ENCODE measurements around the gene ELK4. TPM values are rescaled to one million over a fixed set of nuclear protein-coding genes. Genes with fewer than 3 reads are reported as not detected.

Gene ELK4
- total and polyA plus RNA-seq, 8 donors, result 23.6 to 69.9 (median 26.9) TPM

GRCh38 chr1:205661429-205662134 is 29.8 kb upstream of the ELK4 start:
- intact Hi-C loops (cut with DNase I), result loop anchor here in 1 of 2 donors (10.0 kb wide), 1 partner anchor 53 kb away; no protein-coding TSS in a partner anchor
- no peak for DNase-seq
- H3K9me3 ChIP-seq, result no peaks in the 10 kb centered on the region
- no peak for TF ChIP-seq CTCF (IDR thresholded peaks at IDR 0.05)
- H3K36me3 ChIP-seq, result no peaks in the 10 kb centered on the region
- H3K27ac ChIP-seq, result no peak overlapping the region
- no peak overlapping the region for H3K4me3 ChIP-seq
- peaks cover 3 to 14% of the 10 kb centered on the region in 2 donors for H3K4me1 ChIP-seq
- ATAC-seq, result no peak
- no peaks in the 10 kb centered on the region for H3K27me3 ChIP-seq

GRCh38 chr1:205660361-205660760 is 28.6 kb upstream of the ELK4 start:
- ATAC-seq, result no peak
- intact Hi-C loops (cut with DNase I), result loop anchor here in 1 of 2 donors (10.0 kb wide), 1 partner anchor 54 kb away; no protein-coding TSS in a partner anchor
- TF ChIP-seq CTCF (IDR thresholded peaks at IDR 0.05), result no peak

GRCh38 chr1:205658943-205659581 is 27.3 kb upstream of the ELK4 start:
- DNase-seq (peak; percentile 72 to 89 (median 83)), ATAC-seq (peak; percentile 92)
- no peaks in the 10 kb centered on the region for H3K9me3 ChIP-seq
- TF ChIP-seq CTCF (IDR thresholded peaks at IDR 0.05), result peak; percentile 87
- peaks cover 3 to 4% of the 10 kb centered on the region in 2 donors for H3K4me1 ChIP-seq
- intact Hi-C loops (cut with DNase I), result no loop called here
- no peak overlapping the region for H3K27ac ChIP-seq
- H3K27me3 ChIP-seq, result no peaks in the 10 kb centered on the region
- peaks cover 0 to 3% of the 10 kb centered on the region in 2 donors for H3K36me3 ChIP-seq
- H3K4me3 ChIP-seq, result no peak overlapping the region

More at GRCh38 chr1:205660361-205660760, 28.6 kb upstream of the ELK4 start:
- Histone ChIP-seq H3K4me1 (peaks cover 3 to 8% of the 10 kb centered on the region in 2 donors), H3K36me3 (no peaks in the 10 kb centered on the region), H3K27ac (no peak overlapping the region), H3K27me3 (no peaks in the 10 kb centered on the region), H3K4me3 (no peak overlapping the region), H3K9me3 (no peaks in the 10 kb centered on the region)
- DNase-seq, result no peak

GRCh38 chr1:205656236-205656635 is 24.4 kb upstream of the ELK4 start:
- no peak for DNase-seq
- no peak overlapping the region for H3K27ac ChIP-seq
- H3K9me3 ChIP-seq, result no peaks in the 10 kb centered on the region
- no peak for ATAC-seq
- H3K27me3 ChIP-seq, result no peaks in the 10 kb centered on the region
- intact Hi-C loops (cut with DNase I), result loop anchor here in 1 of 2 donors (2.0 kb wide), 1 partner anchor 63 kb away; no protein-coding TSS in a partner anchor
- H3K4me1 ChIP-seq, result peaks cover 3 to 4% of the 10 kb centered on the region in 2 donors
- no peak for TF ChIP-seq CTCF (IDR thresholded peaks at IDR 0.05)
- no peak overlapping the region for H3K4me3 ChIP-seq
- H3K36me3 ChIP-seq, result peaks cover 0 to 3% of the 10 kb centered on the region in 2 donors

- intact Hi-C loops (cut with DNase I), result no loop called here
- Histone ChIP-seq H3K4me3 (no peak overlapping the region), H3K36me3 (peaks cover 0 to 3% of the 10 kb centered on the region in 2 donors), H3K9me3 (no peaks in the 10 kb centered on the region), H3K4me1 (no peaks in the 10 kb centered on the region), H3K27ac (no peak overlapping the region), H3K27me3 (no peaks in the 10 kb centered on the region)
- DNase-seq, result no peak
- no peak for TF ChIP-seq CTCF (IDR thresholded peaks at IDR 0.05)
- no peak for ATAC-seq
Observed at GRCh38 chr1:205652984-205653383, 21.2 kb upstream of the ELK4 start.

Data from left lung (tissue), 10 donors.